Stimulated activated effector memory CD8-positive, alpha-beta T cell treated with anti-CD3 and anti-CD28 coated beads, Interleukin-12 subunit alpha, Interleukin-12 subunit beta, amount 100 ng/mL, for 72 hours (primary cell): Measurements from ENCODE around the gene ERFE.

Experiments
- ATAC-seq: fragments of 150-1000 bp; cut with Tn5 transposase; 2 replicates; pipeline ENCODE4 v1.10.0; 2021
- DNase-seq, 2 donors: peaks; one replicate each; pipeline ENCODE4 v3.0.0; 2021 to 2022; ENCODE audit warnings: low spot score in 2 of 2
- H3K27ac Mint-ChIP-seq: one replicate; pipeline ENCODE4 v1.8.0; 2022; ENCODE audit warnings: mild to moderate bottlenecking, mixed read lengths
- H3K36me3 Mint-ChIP-seq: one replicate; pipeline ENCODE4 v1.8.0; 2022; ENCODE audit warnings: mild to moderate bottlenecking, mixed read lengths
- H3K4me1 Mint-ChIP-seq: one replicate; pipeline ENCODE4 v1.8.0; 2022; ENCODE audit warnings: mixed read lengths
- H3K4me3 Mint-ChIP-seq: one replicate; pipeline ENCODE4 v1.8.0; 2022; ENCODE audit warnings: mild to moderate bottlenecking, mixed read lengths
- H3K9me3 Mint-ChIP-seq: one replicate; pipeline ENCODE4 v1.8.0; 2022; ENCODE audit warnings: mixed read lengths

ERFE gene

GRCh38 chr2:238123218-238123971, 35.4 kb upstream of the ERFE start:
- Mint-ChIP-seq H3K27ac (no peak overlapping the region), H3K4me3 (no peak overlapping the region), H3K36me3 (no peaks in the 10 kb centered on the region), H3K9me3 (no peaks in the 10 kb centered on the region), H3K4me1 (no peaks in the 10 kb centered on the region)
- ATAC-seq, result no peak
- no peak for DNase-seq

GRCh38 chr2:238123991-238124470, 34.7 kb upstream of the ERFE start:
- Mint-ChIP-seq H3K9me3 (no peaks in the 10 kb centered on the region), H3K27ac (no peak overlapping the region), H3K4me3 (no peak overlapping the region), H3K36me3 (no peaks in the 10 kb centered on the region), H3K4me1 (no peaks in the 10 kb centered on the region)
- DNase-seq (no peak), ATAC-seq (no peak)

DNA sequence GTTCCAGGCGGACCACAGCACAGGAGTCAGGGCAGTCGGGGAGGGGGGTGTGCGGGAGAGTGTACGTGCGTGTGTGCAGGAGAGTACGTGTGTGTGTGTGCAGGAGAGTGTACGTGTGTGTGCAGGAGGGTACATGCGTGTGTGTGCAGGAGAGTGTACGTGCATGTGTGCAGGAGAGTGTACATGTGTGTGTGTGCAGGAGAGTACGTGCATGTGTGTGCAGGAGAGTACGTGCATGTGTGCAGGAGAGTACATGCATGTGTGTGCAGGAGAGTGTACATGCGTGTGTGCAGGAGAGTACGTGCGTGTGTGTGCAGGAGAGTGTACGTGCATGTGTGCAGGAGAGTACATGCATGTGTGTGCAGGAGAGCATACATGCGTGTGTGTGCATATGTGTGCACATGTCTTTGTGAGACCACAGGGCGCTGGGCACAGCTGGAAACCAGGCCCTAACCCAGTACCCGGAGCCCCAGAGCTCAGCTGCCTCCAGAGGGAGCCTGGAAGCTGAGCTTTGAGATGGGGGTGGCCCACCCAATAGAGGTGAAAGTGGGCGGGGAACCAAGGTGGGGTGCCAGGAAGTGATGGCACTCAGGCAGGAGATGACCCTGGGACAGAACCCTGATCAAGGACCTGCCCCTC, 34.2 kb upstream of the ERFE start:
- no peaks in the 10 kb centered on the region for H3K4me1 Mint-ChIP-seq
- H3K4me3 Mint-ChIP-seq, result no peak overlapping the region
- no peak overlapping the region for H3K27ac Mint-ChIP-seq
- ATAC-seq (no peak), DNase-seq (no peak)
- no peaks in the 10 kb centered on the region for H3K36me3 Mint-ChIP-seq
- no peaks in the 10 kb centered on the region for H3K9me3 Mint-ChIP-seq

DNA sequence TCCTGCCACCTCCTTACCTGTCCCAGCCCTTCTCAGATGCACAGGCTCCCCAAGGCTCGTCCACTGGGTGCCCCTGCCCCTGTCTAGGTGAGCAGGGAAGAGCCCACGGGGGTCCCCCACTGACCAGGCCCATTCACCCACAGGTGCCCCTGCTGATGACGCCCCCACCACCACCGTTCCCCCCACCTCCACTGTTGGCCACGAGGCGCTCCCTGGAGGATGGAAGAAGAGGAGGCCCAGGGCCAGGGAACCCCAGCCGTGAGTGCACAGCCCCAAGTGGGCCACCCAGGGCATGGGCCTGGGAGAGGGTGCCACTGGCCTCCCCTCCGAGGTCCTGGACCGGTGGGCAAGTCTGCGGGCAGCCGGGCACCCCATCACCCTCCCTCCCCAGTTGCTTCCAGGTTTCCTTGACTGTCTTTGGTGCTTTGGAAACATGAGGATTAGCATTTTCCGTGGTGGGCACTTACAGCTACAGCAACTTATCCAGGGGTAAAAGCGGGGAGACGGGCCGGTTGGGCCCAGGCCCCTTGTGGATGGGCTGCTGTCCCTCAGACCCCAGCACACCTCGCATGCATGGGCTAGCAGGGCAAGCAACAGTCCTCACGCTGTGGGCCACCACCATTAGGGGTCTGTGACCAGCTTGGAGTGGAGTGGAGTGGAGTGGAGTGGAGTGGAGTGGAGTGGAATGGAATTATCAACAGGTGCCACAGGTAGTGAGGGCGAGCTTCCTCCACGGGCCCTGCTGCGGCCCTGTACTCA, 33.5 kb upstream of the ERFE start:
- ATAC-seq, result no peak
- Mint-ChIP-seq H3K4me1 (no peaks in the 10 kb centered on the region), H3K36me3 (no peaks in the 10 kb centered on the region), H3K9me3 (no peaks in the 10 kb centered on the region), H3K4me3 (no peak overlapping the region), H3K27ac (no peak overlapping the region)
- no peak for DNase-seq

DNA sequence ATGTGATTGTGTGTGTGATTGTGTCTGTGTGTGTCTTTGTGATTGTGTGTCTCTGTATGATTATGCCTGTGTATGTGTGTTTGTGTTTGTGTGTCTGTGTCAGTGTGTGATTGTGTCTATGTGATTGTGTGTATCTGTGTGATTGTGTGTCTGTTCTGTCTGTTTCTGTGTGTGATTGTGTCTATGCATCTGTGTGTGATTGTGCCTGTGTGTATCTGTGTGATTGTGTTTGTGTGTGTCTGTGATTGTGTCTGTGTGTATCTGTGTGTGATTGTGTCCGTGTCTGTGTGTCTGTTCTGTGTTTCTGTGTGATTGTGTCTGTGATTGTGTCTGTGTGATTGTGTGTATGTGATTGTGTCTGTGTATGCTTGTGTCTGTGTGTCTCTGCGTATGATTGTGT, 32.4 kb upstream of the ERFE start:
- no peak for DNase-seq
- ATAC-seq, result no peak
- H3K36me3 Mint-ChIP-seq, result no peaks in the 10 kb centered on the region
- H3K9me3 Mint-ChIP-seq, result no peaks in the 10 kb centered on the region
- H3K4me3 Mint-ChIP-seq, result no peak overlapping the region
- no peak overlapping the region for H3K27ac Mint-ChIP-seq
- H3K4me1 Mint-ChIP-seq, result no peaks in the 10 kb centered on the region

GRCh38 chr2:238126775-238127164, 32.0 kb upstream of the ERFE start:
- no peaks in the 10 kb centered on the region for H3K4me1 Mint-ChIP-seq
- DNase-seq (no peak), ATAC-seq (no peak)
- H3K36me3 Mint-ChIP-seq, result no peaks in the 10 kb centered on the region
- H3K9me3 Mint-ChIP-seq, result no peaks in the 10 kb centered on the region
- no peak overlapping the region for H3K4me3 Mint-ChIP-seq
- no peak overlapping the region for H3K27ac Mint-ChIP-seq

DNA sequence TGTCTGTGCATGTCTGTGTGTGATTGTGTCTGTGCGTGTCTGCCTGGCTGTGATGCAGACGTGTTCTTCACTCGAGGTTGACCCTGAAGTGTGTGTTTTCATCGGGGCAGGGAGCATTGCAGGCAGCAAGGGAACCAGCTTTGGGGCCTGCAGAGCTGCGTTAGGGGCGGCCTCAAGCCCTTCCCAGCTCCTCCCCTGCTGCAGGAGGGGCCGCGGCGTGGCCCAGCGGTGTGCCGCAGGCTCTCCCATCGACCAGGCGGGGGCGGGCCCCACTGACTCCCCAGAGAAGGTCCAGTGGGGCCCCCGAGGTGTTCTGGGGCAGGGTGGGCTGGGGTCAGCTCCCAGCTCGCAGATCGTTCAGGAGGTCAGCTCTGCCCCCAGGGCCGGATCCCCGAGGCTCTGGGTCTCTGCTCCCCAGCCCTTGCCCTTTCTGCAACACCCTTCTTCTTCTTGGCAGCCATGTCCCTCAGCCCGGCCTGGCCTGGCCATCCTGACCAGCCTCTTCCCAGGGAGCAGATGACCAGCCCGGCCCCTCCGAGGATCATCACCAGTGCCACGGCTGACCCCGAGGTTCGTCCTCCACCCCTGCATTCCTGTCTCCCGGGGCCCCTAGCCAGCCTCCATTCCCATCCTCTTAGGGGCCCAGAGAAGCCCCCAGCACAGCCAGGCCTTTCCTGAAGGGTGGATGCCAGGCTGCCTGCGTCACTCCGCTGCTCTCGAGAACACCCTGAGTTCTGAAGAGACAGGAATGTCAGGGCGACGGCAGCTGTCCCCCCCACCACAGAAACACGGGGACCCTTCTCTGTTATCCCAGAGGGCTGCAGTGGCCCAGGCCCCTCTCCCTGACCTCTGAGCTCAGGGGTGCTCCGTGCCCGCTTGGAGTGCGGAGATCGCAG, 31.4 kb upstream of the ERFE start:
- H3K4me3 Mint-ChIP-seq, result no peak overlapping the region
- DNase-seq (no peak), ATAC-seq (peak; percentile 72)

GRCh38 chr2:238128061-238128440, 30.7 kb upstream of the ERFE start:
- DNase-seq, result no peak
- Mint-ChIP-seq H3K4me1 (no peaks in the 10 kb centered on the region), H3K27ac (no peak overlapping the region), H3K9me3 (no peaks in the 10 kb centered on the region), H3K4me3 (no peak overlapping the region), H3K36me3 (no peaks in the 10 kb centered on the region)
- no peak for ATAC-seq

More for the DNA sequence above, 31.4 kb upstream of the ERFE start:
- Mint-ChIP-seq H3K9me3 (no peaks in the 10 kb centered on the region), H3K4me1 (no peaks in the 10 kb centered on the region), H3K27ac (no peak overlapping the region), H3K36me3 (no peaks in the 10 kb centered on the region)

DNA sequence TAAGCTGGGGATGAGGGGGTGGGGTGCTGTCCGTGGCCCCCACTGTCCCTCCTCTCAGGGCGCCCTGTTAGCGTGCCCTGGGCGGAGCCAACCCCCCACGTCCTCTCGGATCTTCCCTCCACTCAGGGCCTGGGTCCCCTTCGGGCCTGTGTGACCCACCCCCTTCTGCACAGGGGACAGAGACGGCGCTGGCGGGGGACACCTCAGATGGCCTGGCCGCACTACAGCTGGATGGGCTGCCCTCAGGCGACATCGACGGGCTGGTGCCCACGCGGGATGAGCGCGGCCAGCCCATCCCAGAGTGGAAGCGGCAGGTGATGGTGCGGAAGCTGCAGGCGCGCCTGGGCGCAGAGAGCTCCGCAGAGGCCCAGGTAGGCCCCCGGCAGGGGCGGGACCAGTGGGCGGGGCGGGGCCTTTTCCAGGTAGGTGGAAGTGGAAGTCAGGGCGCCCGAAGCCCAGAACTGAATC, 30.2 kb upstream of the ERFE start:
- Mint-ChIP-seq H3K4me1 (no peaks in the 10 kb centered on the region), H3K27ac (no peak overlapping the region), H3K9me3 (no peaks in the 10 kb centered on the region), H3K4me3 (no peak overlapping the region), H3K36me3 (no peaks in the 10 kb centered on the region)
- no peak for DNase-seq
- ATAC-seq, result no peak

- ATAC-seq, result no peak
- no peak for DNase-seq
- Mint-ChIP-seq H3K36me3 (no peaks in the 10 kb centered on the region), H3K27ac (no peak overlapping the region), H3K9me3 (no peaks in the 10 kb centered on the region), H3K4me1 (no peaks in the 10 kb centered on the region), H3K4me3 (no peak overlapping the region)
These were observed 29.4 kb upstream of the ERFE start for GRCh38 chr2:238129166-238130010.

DNA sequence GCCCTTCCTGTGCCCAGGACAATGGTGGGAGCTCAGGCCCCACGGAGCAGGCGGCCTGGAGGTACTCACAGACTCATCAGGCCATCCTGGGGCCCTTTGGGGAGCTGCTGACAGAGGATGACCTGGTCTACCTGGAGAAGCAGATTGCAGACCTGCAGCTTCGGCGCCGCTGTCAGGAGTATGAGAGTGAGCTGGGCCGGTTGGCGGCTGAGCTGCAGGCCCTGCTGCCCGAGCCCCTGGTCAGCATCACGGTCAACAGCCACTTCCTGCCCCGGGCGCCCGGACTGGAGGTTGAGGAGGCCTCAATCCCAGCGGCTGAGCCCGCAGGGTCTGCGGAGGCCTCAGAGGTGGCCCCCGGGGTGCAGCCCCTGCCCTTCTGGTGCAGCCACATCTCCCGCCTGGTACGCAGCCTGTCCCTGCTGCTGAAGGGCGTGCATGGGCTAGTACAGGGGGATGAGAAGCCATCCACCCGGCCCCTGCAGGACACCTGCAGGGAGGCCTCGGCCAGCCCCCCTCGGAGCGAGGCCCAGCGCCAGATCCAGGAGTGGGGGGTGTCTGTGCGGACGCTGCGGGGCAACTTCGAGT, 28.6 kb upstream of the ERFE start:
- H3K27ac Mint-ChIP-seq, result no peak overlapping the region
- H3K9me3 Mint-ChIP-seq, result no peaks in the 10 kb centered on the region
- H3K4me1 Mint-ChIP-seq, result no peaks in the 10 kb centered on the region
- DNase-seq (no peak), ATAC-seq (no peak)
- no peaks in the 10 kb centered on the region for H3K36me3 Mint-ChIP-seq
- no peak overlapping the region for H3K4me3 Mint-ChIP-seq

DNA sequence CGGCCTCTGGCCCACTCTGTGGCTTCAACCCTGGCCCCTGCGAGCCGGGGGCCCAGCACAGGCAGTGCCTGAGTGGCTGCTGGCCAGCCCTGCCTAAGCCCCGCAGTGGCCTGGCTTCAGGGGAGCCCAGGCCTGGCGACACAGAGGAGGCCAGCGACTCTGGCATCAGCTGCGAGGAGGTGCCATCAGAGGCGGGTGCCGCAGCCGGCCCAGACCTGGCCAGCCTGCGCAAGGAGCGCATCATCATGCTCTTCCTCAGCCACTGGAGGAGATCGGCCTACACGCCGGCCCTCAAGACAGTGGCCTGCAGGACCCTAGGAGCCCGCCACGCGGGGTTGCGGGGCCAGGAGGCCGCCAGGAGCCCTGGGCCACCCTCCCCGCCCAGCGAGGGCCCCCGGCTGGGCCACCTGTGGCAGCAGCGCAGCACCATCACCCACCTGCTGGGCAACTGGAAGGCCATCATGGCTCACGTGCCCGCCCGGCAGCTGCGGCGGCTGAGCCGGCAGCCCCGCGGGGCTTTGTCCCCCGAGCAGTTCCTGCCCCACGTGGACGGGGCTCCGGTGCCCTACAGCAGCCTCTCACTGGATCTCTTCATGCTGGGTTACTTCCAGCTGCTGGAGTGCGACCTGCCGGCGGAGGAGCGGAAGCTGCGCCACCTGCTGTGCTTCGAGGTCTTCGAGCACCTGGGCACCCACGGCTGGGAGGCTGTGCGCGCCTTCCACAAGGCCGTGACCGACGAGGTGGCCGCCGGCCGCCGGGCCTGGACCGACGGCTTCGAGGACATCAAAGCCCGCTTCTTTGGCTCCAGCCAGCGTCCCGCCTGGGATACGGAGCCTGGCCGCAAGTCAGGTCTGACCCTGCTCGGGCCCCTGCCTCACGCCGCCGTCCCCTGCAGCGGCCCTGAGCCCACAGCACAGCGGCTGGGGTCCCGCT, 27.8 kb upstream of the ERFE start:
- no peaks in the 10 kb centered on the region for H3K36me3 Mint-ChIP-seq
- no peaks in the 10 kb centered on the region for H3K9me3 Mint-ChIP-seq
- ATAC-seq (no peak), DNase-seq (no peak)
- no peak overlapping the region for H3K4me3 Mint-ChIP-seq
- H3K27ac Mint-ChIP-seq, result no peak overlapping the region
- H3K4me1 Mint-ChIP-seq, result no peaks in the 10 kb centered on the region

DNA sequence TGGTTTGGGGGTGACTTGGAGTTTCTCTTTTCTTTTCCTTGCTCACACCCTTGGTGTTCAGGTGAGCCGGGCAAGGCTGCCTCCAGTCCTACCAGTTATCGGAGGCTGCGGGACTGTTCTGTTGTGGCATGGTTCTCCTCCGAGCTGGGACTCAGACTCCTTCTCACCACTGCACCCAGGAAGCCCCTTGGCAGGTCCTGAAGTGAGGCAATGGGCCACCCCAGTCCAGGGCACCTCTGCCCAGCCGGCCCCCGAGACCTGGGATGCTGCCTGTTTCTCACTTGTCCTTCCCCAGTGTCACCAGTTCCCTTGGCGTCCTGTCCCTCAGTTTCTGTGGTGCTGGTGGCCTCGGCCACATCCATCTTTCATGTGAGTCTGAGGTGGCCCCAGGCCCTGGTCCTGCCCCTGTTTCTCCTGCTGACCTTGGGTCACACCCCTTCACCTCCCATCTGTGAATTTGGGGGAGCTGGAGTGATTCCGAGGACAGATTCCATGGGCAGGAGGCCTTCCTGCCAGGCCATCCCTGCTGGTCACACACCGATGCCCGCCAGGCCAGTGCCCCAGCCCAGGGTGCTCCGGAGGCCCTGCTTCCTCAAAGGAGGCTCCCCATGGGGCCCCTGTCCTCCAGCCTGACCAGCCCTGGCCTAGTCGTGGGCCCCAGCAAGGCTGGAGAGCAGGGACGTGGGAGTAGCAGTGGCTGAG, 26.9 kb upstream of the ERFE start:
- Mint-ChIP-seq H3K36me3 (no peaks in the 10 kb centered on the region), H3K27ac (no peak overlapping the region), H3K9me3 (no peaks in the 10 kb centered on the region), H3K4me3 (no peak overlapping the region), H3K4me1 (no peaks in the 10 kb centered on the region)
- ATAC-seq (no peak), DNase-seq (no peak)
